Left renal cortex interstitium (tissue), 4 donors: ENCODE data around the gene ZNF441. TPM values are rescaled to one million over a fixed set of nuclear protein-coding genes. Genes with fewer than 3 reads are reported as not detected.
"Not testable (repeated sequence)": the region's sequence is repeated elsewhere in the genome, so short reads cannot be mapped to it uniquely, and the experiment has no call there.

Source experiments
- DNase-seq, 4 donors: peaks; one replicate each; pipeline ENCODE4 v3.0.0-alpha.2; 2013; ENCODE audit warnings: low read depth in 4 of 4, low spot score in 2 of 4, missing footprints in 1 of 4
- polyA plus RNA-seq, 4 donors: library from polyadenylated mRNA; unstranded; fragments of 120-200 nt; gene quantifications; one replicate each; pipeline ENCODE4 v1.2.1, GENCODE V29; 2013; ENCODE audit not compliant: insufficient read length in 4 of 4

The ZNF441 gene
- polyA plus RNA-seq: 10 to 100 TPM; 12.9 to 19.7 (median 15.1) TPM

DNA sequence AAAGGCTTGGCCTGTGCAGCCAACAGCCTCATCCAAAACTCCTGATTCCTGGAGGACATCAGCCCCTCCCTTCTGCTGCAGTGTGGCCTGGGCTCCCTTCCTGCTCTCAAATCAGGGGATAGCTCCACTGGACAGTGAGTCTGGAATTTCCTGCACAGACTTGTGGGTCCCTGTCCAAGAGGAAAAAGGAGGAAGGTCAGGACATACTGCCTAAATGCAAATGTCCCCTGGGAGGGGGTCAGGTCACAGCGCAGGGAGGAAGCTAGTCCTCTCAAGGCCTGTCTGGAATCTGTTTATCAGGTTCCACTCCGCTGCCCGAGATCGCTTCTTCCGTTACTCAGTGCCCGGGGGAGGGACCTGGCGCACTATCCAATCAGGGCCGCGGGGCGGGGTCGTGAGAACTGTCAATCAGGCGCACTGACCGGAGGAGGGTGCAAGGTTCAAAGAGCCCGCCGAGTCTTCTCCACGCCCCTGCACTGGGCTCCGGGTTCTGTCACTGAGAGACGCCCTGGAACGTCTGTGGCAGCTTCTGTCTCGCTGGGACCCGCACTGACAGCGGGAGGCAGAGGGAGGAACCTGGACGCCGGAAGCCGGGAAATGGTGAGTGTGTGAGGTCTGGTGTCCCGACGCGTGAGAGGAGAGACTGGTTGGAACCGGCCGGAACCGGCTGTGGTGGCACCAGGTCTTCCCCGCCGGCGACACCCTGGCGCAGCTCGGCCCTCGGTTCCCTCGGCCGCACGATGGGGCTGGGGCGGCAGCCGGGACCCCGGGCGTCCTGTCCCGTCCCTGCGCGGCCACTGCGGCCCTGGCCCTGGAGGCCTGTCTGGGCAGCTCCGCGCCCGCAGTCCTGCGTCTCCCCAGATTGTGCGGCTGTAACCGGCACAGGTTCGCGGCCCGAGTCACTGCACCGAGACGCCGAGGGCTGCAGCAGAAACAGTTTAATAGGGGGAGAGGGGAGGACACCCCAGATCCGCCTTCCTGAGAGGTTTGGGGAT is at the start of gene ZNF441:
Gene ZNF441, plus strand, starts transcription at position 404 of the 995 bp plus-strand sequence. Its CDS starts 194 bp downstream, at position 598.
- peak; percentile 90 to 96 (median 94) for DNase-seq

DNA sequence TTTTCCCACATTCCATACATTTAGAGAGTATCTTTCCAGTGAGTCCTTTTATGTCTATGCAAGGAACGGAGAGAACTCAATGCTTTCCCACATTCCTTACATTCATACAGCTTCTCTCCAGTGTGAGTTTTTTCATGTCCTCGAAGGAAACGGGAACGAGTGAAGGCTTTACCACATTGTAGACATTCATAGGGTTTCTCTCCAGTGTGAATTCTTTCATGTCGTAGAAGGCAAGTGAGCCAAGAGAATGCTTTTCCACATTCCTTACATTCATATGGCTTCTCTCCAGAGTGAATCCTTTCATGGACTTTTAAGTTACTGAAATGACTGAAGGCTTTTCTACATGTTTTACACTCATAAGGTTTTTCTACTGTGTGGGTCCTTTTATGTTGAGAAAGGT is 45.1 kb upstream of the ZNF441 start:
- DNase-seq: no peak

DNA sequence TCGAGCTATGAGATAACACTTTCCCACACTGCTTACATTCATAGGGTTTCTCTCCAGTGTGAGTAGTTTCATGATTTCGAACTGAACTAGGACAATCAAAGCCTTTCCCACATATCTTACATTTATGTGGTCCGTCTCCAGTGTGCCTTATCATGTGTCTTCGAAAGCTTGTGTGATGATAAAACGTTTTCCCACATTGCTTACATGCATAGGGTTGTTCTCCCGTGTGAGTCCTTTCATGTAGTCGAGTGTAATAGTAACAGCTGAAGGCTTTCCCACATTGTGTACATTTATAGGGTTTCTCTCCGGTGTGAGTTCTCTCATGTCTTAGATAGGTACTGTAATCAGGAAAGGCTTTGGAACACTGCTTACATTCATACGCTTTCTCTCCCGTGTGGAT is 44.4 kb upstream of the ZNF441 start:
- no peak for DNase-seq

DNA sequence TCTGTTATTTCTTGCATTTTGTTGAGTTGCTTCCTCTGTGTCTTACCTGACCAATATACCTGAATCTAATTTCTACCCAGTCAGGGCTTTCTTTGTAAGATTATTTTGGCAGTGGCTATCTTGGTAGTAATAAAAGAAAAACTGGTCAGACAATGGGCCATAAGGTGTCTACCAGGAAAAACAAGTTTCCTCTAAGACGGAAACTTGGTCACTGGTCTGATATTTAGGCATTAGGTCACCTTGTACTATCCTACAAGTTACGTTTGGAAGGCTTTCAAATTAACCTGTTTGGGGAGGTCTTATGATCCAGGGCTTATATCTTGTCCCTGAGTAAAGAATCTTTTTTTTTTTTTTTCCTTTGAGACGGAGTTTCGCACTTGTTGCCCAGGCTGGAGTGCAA is 37.2 kb upstream of the ZNF441 start:
- no peak for DNase-seq

DNA sequence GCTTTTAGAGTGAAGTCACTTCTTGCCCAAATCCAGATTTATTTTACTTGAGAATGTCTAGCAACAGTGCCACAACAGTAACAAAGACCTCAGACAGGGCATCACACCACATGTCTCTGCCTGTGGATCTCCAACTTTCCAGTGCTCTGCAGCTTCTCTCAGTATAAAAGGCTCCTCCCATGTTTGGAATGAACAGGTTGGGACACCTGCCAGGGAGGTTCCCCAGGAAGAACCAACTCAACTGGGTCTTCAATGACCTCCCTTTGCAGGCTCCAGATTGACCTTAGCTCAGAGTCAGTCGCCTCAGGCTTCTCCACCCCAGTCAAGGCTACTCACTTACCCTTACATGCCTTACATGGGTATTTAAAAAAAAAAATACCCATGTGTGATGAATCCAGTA is 31.4 kb upstream of the ZNF441 start:
- no peak for DNase-seq

DNA sequence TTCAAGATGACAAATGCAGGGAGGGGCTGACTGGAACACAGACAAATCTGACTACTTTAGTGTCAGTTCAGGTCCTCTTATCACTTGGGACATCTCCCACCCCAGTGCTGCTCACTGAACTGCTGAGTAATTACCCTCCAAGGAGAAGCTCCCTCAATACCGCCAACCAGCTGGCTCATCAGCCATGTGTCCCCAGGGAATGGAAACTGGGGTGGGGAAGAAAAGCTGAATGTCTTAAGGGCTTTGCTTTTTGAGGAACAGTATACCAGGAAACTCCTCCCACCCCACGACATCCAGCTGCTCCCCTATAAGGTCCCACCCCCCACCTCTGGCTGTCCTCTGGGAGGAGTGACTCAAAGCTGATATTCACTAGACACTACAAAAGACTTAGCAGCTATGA is 30.1 kb upstream of the ZNF441 start:
- no peak for DNase-seq

DNA sequence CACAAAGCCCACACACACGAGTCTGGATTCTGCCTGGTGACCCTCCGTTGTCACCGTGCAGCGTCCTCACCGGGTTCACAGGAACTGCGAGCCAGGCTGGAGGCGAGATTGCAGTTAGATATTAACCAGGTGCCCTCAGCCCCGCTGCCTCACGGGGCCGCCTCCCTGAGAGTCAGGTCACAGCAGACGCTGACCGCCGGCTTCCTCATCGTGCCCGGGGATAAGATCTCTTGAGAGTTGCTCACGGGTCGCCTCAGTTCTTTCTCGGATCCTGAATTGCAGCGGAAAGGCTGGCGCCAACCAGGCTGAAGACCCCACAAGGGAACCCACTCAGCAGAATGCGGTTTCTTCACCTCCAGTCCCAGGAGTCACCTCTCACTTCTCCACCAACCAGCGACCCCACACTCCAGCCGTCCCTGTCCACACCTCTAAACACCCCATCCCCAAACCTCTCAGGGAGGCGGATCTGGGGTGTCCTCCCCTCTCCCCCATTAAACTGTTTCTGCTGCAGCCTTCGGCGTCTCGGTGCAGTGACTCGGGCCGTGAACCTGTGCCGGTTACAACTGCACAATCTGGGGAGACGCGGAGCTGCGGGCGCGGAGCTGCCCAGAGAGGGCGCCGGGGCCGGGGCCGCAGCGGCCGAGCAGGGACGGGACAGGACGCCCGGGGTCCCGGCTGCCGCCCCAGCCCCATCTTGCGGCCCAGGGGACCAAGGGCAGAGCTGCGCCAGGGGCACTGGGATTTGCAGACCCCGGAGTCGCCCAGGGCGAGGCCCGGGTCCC is 28.6 kb upstream of the ZNF441 start:
- peak in 3 of 4 donors; percentile 18 to 39 (median 24) for DNase-seq

DNA sequence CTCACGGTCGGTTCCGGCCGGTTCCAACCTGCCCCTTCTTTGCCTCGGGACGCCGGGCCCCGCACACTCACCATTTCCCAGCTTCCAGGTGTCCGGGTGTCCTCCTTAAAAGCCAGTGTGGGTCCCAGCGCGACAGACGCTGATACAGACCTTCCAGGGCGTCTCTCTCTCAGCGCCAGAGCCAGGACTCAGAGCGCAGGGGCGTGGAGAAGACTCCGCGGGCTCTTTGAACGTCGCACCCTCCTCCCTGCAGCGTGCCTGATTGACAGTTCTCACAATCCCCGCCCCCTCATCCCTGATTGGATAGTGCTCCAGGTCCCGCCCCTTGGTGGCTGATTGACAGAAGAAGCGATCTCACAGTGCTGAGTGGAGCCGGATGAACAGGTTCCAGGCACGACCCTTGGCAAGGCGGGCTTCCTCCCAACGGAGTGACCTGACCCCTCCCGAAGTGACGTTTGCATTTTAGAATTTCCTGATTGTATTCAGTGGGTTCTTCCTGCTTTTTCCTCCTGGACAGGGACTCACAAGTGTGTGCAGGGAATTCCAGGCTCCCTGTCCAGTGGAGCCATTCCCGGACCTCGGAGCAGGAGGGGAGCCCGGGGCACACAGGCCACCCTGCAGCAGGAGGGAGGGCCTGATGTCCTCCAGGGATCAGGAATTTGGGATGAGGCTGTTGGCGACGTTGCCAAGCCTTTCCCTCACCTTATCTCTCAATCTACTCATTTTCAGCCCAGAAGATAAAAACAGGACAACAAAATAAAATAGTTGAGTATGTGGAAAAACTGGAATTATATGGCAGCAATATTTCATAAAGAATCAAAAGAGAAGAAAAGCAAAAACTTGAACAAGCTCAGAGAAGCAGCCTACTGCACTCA is 27.8 kb upstream of the ZNF441 start, which contains the start of gene ZNF823:
Gene ZNF823, minus strand, starts transcription at position 201 of the 875 bp plus-strand sequence. Its CDS starts 127 bp downstream, at position 74.
- DNase-seq: peak; percentile 96 to 99 (median 98)

DNA sequence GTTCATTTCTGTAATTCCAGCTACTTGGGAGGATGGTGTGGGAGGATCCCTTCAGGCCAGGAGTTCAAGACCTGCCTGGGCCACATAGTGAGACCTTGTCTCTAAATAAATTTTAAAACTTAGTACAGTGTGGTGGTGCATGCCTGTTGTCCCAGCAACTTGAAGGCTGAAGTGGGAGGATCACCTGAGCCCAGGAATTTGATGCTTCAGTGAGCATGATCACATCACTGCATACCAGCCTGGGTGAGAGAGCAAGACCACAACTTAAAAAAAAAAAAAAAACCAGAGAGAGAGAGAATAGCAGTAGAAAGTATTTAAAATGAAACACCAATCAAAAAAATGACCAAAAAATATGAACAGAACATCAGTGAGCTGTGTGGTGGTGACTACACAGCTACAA is 20.9 kb upstream of the ZNF441 start:
- no peak for DNase-seq

DNA sequence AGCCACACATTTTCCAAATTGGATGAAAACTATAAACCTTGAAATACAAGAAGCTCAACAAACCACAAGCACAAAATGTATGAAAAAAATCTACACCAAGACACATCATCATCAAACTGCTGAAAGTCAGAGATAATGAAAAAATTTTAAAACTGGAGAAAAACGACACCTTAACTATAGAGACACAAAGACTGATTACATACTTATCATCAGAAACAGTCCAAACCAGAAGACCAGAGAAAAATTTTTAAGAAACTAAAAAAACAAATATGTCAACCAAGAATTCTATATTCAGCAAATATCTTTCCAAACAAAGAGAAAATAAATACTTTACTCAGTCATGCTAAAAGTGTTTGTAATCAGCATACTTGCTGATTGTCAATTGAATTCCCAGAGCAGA is 19.5 kb upstream of the ZNF441 start:
- no peak for DNase-seq

DNA sequence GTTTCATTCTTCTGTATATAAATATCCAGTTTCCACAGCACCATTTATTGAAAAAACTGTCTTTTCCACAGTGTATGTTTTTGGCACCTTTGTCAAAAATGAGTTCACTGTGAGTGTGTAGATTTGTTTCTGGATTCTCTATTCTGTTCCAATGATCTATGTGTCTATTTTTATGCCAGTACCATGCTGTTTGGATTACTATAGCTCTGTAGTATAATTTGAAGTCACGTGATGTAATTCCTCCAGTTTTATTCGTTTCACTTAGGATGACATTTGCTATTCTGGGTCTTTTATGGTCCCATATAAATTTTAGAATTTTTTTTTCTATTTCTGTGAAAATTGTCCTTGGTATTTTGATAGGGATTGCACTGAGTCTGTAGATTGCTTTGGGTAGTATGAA is 17.0 kb upstream of the ZNF441 start:
- no peak for DNase-seq

DNA sequence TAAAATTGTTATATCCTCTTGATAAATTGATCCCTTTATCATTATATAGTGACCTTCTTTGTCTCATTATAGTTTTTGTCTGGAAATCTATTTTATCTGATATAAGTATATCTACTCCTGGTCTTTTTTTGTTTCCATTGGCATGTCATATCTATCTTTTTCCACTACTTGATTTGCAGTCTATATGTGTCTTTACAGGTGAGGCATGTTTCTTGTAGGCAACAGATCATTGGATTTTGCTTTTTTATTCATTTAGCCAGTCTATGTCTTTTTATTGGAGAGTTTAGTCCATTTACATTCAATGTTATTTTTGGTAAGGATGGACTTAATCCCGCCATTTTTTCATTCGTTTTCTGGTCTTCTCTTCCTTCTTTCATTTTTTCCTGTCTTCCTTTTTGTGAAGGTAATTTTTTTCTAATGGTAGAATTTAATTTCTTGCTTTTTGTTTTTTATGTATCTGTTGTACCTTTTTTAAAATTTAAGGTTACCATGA is 14.5 kb upstream of the ZNF441 start:
- no peak for DNase-seq

DNA sequence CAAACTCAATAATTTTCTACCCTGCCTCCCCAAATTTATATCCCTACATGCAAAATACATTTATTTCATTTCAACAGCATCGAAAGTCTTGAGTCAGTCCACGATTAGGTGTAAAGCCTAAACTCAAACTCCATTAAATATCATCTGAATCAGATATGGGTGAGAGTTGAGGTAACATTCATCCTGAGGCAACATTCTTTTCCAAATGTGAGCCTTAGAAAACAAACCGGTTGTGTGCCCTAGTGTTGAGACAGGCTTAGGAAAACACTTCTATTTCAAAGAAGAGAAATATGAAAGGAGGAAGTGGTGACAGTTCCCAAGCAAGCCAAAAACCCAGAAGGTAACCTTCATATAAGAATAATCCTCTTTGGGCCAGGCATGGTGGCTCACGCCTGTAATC is 12.1 kb upstream of the ZNF441 start:
- no peak for DNase-seq

DNA sequence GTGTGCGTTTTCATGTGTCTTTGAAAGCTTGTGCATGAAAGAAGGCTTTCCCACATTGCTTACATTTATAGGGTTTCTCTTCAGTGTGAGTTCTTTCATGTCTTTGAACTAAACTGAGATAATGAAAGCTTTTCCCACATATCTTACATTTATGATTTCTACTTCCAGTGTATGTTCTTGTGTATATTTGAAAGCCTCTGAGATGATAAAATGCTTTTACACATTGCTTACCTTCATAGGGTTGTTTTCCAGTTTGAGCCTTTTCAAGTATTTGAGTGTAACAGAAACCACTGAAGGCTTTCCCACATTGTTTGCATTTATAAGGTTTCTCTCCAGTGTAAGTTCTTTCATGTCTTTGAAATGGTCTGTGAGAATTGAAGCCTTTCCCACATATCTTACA is 9.8 kb upstream of the ZNF441 start:
- no peak for DNase-seq

DNA sequence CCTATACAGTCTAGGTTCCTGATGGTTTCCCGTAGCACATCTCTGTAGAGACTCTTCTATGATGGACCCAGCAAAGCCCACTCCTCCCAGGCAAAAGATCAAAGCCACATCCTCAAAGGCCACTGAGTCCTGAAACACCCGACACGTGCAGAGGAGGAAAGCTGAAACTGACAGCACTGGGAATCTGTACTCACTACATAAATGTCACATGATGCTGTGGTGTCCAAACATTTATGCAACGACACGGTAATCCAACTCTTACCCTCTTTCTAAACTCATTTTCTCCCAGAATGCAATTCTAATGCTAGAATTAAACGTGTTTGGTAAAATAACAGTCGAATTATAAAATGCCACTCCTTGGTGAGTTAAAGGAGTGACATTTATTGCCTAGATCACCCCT is 7.0 kb upstream of the ZNF441 start:
- no peak for DNase-seq

DNA sequence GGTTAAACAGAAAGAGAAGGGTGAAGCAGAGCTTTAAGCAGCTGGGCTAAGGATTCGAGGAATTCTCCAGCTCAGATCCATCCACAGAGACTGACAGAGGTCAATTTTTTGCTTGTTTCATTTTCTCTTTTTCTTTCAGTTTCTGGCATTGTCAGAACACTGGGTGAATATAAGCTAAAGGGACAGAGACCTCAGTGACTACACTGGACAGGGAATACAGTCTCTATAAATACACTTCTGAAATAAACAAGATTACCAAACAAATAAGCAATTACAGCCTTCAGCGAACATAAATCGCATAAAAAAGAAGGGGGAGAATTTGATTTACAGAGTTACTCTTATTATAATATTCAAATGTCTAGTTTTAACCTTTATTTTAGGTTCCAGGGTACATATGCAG is 3.7 kb upstream of the ZNF441 start:
- DNase-seq: no peak

DNA sequence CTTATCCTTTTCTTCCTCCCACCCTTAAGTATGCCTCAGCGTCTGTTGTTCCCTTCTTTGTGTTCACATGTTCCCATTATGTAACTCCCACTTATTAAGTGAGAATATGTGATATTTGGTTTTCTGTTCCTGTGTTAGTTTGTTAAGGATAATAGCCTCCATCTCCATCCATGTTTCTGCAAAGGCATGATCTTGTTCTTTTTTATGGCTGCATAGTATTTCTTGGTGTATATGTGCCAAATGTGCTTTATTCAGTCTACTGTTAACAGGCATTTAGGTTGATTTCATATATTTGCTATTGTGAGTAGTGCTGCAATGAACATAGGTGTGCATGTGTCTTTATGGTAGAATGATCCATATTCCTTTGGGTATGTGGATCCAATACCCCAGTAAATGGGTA is 3.2 kb upstream of the ZNF441 start:
- DNase-seq: no peak

DNA sequence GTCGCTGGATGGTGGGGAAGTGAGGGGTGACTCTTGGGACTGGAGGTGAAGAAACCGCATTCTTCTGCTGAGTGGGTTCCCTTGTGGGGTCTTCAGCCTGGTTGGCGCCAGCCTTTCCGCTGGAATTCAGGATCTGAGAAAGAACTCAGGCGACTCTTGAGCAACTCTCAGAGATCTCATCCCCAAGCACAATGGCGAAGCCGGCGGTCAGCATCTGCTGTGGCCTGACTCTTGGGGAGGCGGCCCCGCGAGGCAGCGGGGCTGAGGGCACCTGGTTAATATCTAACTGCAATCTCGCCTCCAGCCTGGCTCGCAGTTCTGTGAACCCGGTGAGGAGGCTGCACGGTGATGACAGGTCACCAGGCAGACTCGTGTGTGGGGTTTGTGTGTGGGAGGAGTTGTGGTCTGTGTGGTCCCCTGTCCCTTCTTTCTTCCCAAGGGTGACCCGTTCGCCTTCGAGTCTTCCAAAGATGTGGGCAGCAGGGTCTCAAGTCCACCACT is 883 bp downstream of the ZNF441 start:
- DNase-seq: peak; percentile 20 to 39 (median 34)

DNA sequence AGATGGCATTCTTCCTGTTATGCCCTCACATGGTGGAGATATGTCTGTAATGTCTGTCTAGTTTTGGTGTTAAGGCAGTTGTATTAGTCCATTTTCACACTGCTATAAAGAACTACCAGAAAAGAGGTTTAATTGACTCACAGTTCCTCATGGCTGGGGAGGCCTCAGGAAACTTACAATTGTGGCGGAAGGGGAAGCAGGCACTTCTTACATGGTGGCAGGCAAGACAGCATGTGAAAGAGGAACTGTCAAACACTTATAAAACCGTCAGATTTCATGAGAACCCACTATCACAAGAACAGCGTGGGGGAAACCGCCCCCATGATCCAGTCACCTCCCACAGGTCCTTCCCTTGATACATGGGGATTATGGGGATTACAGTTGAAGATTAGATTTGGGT is 3.2 kb downstream of the ZNF441 start:
- no peak for DNase-seq

DNA sequence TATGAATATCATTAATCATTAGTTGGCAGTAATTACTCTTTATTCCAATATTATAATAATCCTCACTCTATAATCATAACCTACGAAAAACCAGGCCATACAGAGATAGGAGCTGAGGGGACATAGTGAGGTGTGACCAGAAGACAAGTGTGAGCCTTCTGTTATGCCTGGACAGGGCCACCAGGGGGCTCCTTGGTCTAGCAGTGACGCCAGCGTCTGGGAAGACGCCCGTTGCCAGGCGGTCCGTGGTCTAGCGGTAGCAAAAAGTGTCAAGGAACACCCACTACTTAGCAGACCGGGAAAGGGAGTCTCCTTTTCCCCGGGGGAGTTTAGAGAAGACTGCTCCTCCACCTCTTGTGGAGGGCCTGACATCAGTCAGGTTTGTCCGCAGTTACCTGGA is 4.7 kb downstream of the ZNF441 start:
- DNase-seq: not testable (repeated sequence)
